MM.1S (cell line): ENCODE results near the gene MPP1.

ENCODE experiments used
- EZH2 ChIP-seq: fragments of 300-600 bp; sonication (generic); optimal IDR thresholded peaks from 2 replicates; pipeline ENCODE3; 2017; ENCODE audit warnings: low read depth, mild to moderate bottlenecking, antibody characterized with exemption, low read length, mixed read lengths
- TF ChIP-seq, protein P1 (sequence below): fragments of 300-600 bp; sonication (generic); IDR thresholded peaks from 2 replicates; pipeline ENCODE4 v1.5.1; 2016; ENCODE audit warnings: antibody characterized with exemption, low read length, mixed read lengths

DNA sequence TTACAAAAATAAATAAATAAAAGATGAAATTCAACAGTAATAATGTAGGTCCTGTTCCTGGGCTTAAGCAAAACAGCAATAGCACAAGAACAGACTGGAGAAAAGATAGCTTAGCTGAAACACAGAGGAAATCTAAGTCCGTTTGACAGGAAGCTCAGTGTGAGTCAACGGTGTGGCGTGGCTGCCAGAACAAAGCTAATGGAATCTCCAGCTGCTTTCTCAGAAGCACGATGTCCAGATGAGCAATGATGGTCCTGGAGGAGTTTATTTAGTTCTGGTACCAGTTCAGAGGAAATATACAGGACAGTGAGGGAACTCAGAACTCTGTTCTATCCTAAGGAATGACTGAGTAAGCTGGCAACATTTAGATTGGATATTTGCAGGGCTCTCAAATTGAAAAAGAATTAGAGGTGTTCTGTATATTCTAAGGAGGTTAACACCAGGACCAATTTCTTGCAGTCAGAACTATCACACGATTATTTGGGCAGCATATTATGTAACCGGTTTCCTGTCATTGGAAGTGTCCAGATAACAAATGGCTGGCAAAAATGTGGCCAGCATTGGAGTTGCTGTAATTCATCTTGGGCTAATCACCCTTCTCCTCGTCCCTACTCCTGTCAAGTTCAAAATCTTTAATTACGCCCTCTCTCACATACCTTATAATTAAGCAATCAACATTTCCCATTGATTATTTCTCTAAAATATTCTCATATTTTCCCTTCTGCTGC lies 67.1 kb downstream of the MPP1 start:
- TF ChIP-seq EZH2, result no peak
- TF ChIP-seq, protein P1, sequence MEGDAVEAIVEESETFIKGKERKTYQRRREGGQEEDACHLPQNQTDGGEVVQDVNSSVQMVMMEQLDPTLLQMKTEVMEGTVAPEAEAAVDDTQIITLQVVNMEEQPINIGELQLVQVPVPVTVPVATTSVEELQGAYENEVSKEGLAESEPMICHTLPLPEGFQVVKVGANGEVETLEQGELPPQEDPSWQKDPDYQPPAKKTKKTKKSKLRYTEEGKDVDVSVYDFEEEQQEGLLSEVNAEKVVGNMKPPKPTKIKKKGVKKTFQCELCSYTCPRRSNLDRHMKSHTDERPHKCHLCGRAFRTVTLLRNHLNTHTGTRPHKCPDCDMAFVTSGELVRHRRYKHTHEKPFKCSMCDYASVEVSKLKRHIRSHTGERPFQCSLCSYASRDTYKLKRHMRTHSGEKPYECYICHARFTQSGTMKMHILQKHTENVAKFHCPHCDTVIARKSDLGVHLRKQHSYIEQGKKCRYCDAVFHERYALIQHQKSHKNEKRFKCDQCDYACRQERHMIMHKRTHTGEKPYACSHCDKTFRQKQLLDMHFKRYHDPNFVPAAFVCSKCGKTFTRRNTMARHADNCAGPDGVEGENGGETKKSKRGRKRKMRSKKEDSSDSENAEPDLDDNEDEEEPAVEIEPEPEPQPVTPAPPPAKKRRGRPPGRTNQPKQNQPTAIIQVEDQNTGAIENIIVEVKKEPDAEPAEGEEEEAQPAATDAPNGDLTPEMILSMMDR, result no peak
